MM.1S (cell line): ENCODE results near the gene PRSS3.

Experiments
- DNase-seq: peaks from one replicate; pipeline ENCODE4 v3.0.0-alpha.2; 2015
- H2AFZ ChIP-seq: fragments of 300-600 bp; sonication (generic); 2 replicates; pipeline ENCODE4 v1.6.0; 2016; ENCODE audit warnings: antibody characterized with exemption, low read length
- H3F3A ChIP-seq: fragments of 300-600 bp; sonication (generic); 2 replicates; pipeline ENCODE4 v1.6.1; 2016; ENCODE audit warnings: mild to moderate bottlenecking, antibody characterized with exemption, low read length, moderate library complexity, mixed read lengths; ENCODE audit not compliant: insufficient read depth
- H3K27ac ChIP-seq: fragments of 300-600 bp; sonication (generic); 2 replicates; pipeline ENCODE4 v1.5.1; 2016; ENCODE audit warnings: mild to moderate bottlenecking, low read length
- H3K27me3 ChIP-seq: fragments of 300-600 bp; sonication (generic); replicated peaks from 2 replicates; pipeline ENCODE4 v1.6.0; 2016; ENCODE audit warnings: low read length; ENCODE audit not compliant: insufficient read depth
- H3K36me3 ChIP-seq: fragments of 300-600 bp; sonication (generic); replicated peaks from 2 replicates; pipeline ENCODE4 v1.6.1; 2016; ENCODE audit warnings: mild to moderate bottlenecking, low read length, mixed read lengths; ENCODE audit not compliant: insufficient read depth
- H3K4me1 ChIP-seq: fragments of 300-600 bp; sonication (generic); 2 replicates; pipeline ENCODE4 v1.6.1; 2016; ENCODE audit warnings: low read length, mixed read lengths
- H3K4me2 ChIP-seq: fragments of 300-600 bp; sonication (generic); 2 replicates; pipeline ENCODE4 v1.6.0; 2016; ENCODE audit warnings: low read depth, low read length
- H3K4me3 ChIP-seq: fragments of 300-600 bp; sonication (generic); 2 replicates; pipeline ENCODE4 v1.5.1; 2016; ENCODE audit warnings: low read length, mixed read lengths
- H3K79me2 ChIP-seq: fragments of 300-600 bp; sonication (generic); 2 replicates; pipeline ENCODE4 v1.6.1; 2016; ENCODE audit warnings: mixed run types, low read length, mixed read lengths
- H3K9ac ChIP-seq: fragments of 300-600 bp; sonication (generic); 2 replicates; pipeline ENCODE4 v1.6.1; 2016; ENCODE audit warnings: low read length, mixed read lengths
- H3K9me2 ChIP-seq: fragments of 300-600 bp; sonication (generic); replicated peaks from 2 replicates; pipeline ENCODE4 v1.6.1; 2016; ENCODE audit warnings: mild to moderate bottlenecking, low read length, mixed read lengths; ENCODE audit not compliant: insufficient read depth
- H3K9me3 ChIP-seq: fragments of 300-600 bp; sonication (generic); replicated peaks from 2 replicates; pipeline ENCODE4 v1.6.1; 2016; ENCODE audit warnings: mild to moderate bottlenecking, low read length, mixed read lengths; ENCODE audit not compliant: insufficient read depth
- H4K20me1 ChIP-seq: fragments of 300-600 bp; sonication (generic); 2 replicates; pipeline ENCODE4 v1.6.1; 2016; ENCODE audit warnings: mild to moderate bottlenecking, low read length, moderate library complexity, mixed read lengths; ENCODE audit not compliant: insufficient read depth
- EZH2 ChIP-seq: fragments of 300-600 bp; sonication (generic); optimal IDR thresholded peaks from 2 replicates; pipeline ENCODE3; 2017; ENCODE audit warnings: low read depth, mild to moderate bottlenecking, antibody characterized with exemption, low read length, mixed read lengths
- EZH2phosphoT487 ChIP-seq: fragments of 300-600 bp; sonication (generic); IDR thresholded peaks from 2 replicates; pipeline ENCODE4 v1.6.1; 2018; ENCODE audit warnings: antibody characterized with exemption, low read length
- TF ChIP-seq, protein P1 (sequence below): fragments of 300-600 bp; sonication (generic); IDR thresholded peaks from 2 replicates; pipeline ENCODE4 v1.5.1; 2016; ENCODE audit warnings: antibody characterized with exemption, low read length, mixed read lengths

Gene PRSS3

GRCh38 chr9:33815781-33816180, 20.4 kb downstream of the PRSS3 start:
- DNase-seq = no peak
- no peak overlapping the region for H3K9ac ChIP-seq
- TF ChIP-seq EZH2phosphoT487 (no peak), EZH2 (no peak)
- TF ChIP-seq, protein P1, sequence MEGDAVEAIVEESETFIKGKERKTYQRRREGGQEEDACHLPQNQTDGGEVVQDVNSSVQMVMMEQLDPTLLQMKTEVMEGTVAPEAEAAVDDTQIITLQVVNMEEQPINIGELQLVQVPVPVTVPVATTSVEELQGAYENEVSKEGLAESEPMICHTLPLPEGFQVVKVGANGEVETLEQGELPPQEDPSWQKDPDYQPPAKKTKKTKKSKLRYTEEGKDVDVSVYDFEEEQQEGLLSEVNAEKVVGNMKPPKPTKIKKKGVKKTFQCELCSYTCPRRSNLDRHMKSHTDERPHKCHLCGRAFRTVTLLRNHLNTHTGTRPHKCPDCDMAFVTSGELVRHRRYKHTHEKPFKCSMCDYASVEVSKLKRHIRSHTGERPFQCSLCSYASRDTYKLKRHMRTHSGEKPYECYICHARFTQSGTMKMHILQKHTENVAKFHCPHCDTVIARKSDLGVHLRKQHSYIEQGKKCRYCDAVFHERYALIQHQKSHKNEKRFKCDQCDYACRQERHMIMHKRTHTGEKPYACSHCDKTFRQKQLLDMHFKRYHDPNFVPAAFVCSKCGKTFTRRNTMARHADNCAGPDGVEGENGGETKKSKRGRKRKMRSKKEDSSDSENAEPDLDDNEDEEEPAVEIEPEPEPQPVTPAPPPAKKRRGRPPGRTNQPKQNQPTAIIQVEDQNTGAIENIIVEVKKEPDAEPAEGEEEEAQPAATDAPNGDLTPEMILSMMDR = no peak
- H3K79me2 ChIP-seq = peaks cover 36% of the 10 kb centered on the region
- H3K9me2 ChIP-seq = no peaks in the 10 kb centered on the region
- no peak overlapping the region for H3K4me2 ChIP-seq
- H4K20me1 ChIP-seq = no peaks in the 10 kb centered on the region
- peaks cover 17% of the 10 kb centered on the region for H3K4me1 ChIP-seq
- no peaks in the 10 kb centered on the region for H3K27me3 ChIP-seq
- no peaks in the 10 kb centered on the region for H3K36me3 ChIP-seq
- peak overlapping the region; percentile 96 for H2AFZ ChIP-seq
- H3K27ac ChIP-seq = peak overlapping the region; percentile 86; the same call in 1 of the 2 replicates
- H3K9me3 ChIP-seq = no peaks in the 10 kb centered on the region
- H3K4me3 ChIP-seq = 0 out of 2 replicates have a peak overlapping the region, but pooled peaks have one; percentile 91
- H3F3A ChIP-seq = peaks cover 6% of the 10 kb centered on the region

- DNase-seq = peak; percentile 92
- Histone ChIP-seq H3K79me2 (peaks cover 44% of the 10 kb centered on the region), H3K27me3 (no peaks in the 10 kb centered on the region), H2AFZ (peak within 1 kb of the TSS; percentile 96), H3K36me3 (no peaks in the 10 kb centered on the region), H3F3A (peaks cover 6% of the 10 kb centered on the region), H3K27ac (peak within 1 kb of the TSS; percentile 86; the same call in 1 of the 2 replicates), H3K4me2 (peak within 1 kb of the TSS; percentile 98), H4K20me1 (no peaks in the 10 kb centered on the region), H3K9ac (peak within 1 kb of the TSS; percentile 97), H3K4me3 (peak within 1 kb of the TSS; percentile 98), H3K9me2 (no peaks in the 10 kb centered on the region), H3K9me3 (no peaks in the 10 kb centered on the region), H3K4me1 (peaks cover 17% of the 10 kb centered on the region)
- TF ChIP-seq, protein P1 = no peak
- TF ChIP-seq EZH2 (no peak), EZH2phosphoT487 (no peak)
These were observed 21.2 kb downstream of the PRSS3 start, which contains the start of gene UBE2R2 for GRCh38 chr9:33816327-33817252. Gene UBE2R2, plus strand, starts transcription at chr9:33817160. Its CDS starts 598 bp downstream, at chr9:33817758.

DNA sequence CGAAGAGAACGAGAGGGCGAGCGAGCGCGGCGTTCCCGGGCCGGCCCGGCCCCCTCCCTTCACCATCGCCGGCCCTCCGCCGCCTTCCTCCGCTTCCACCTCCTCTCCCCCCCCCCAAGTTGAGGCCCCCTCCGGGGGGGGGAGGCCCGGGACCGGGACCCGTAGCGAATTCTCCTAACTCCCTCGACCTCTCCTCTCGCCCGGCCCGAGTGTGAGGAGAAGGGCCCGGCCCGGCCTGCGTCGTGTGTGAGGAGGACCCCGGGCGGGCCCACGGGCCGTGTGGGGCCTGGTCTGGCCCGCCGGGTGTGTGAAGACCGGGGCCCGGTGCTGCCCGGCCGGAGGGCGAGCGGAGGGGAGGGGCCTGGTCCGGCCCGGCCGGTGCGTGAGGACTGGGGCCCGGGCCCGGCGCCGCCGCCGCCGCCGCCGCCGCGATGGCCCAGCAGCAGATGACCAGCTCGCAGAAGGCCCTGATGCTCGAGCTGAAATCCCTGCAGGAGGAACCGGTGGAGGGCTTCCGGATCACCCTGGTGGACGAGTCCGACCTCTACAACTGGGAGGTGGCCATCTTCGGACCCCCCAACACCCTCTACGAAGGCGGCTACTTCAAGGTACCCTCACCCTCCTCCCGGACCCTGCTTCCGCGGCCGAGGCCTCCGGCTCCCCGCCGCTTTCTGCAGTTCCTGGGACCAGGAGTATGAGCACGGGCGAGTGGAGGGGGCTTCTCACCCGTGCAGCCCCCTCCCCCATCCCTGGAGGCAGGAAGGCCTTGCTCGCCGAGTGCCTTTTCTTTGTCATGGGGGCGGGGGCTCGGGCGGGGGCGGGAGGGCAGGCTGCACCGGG, 22.2 kb downstream of the PRSS3 start:
- Histone ChIP-seq H3K9ac (peak overlapping the region; percentile 92), H2AFZ (peak overlapping the region; percentile 78), H3K79me2 (peaks cover 53% of the 10 kb centered on the region), H3K4me3 (peak overlapping the region; percentile 98), H3K9me2 (no peaks in the 10 kb centered on the region), H3K27me3 (no peaks in the 10 kb centered on the region), H4K20me1 (no peaks in the 10 kb centered on the region), H3K36me3 (no peaks in the 10 kb centered on the region), H3K9me3 (no peaks in the 10 kb centered on the region), H3K4me2 (peak overlapping the region; percentile 66), H3F3A (peaks cover 6% of the 10 kb centered on the region), H3K27ac (peak overlapping the region; percentile 61; the same call in 1 of the 2 replicates), H3K4me1 (peaks cover 17% of the 10 kb centered on the region)
- TF ChIP-seq, protein P1 = no peak
- TF ChIP-seq EZH2 (no peak), EZH2phosphoT487 (no peak)
- DNase-seq = peak; percentile 50
